Small intestine (tissue), 7 donors: ENCODE data around the gene OR1Q1. TPM values are rescaled to one million over a fixed set of nuclear protein-coding genes. Genes with fewer than 3 reads are reported as not detected.

Experiments used
- DNase-seq, 2 donors: peaks; one replicate each; pipeline versions ENCODE4 v3.0.0 to v3.0.0-alpha.2; 2013
- FAIRE-seq: peaks from 2 replicates; lab custom pipeline; 2012; peaks lifted over from hg19 to GRCh38; lab: Jason Lieb, UNC
- H3K27ac ChIP-seq, 3 donors: one replicate each; pipeline ENCODE4 v1.5.1; 2013; ENCODE audit warnings: low read length in 2 of 3, mild to moderate bottlenecking in 2 of 3, control low read depth in 1 of 3, inconsistent platforms in 1 of 3, low read depth in 1 of 3, moderate library complexity in 1 of 3
- H3K27me3 ChIP-seq, 3 donors: one replicate each; pipeline ENCODE4 v1.6.1; 2013; ENCODE audit warnings: low read length in 3 of 3, inconsistent platforms in 1 of 3; ENCODE audit not compliant: control insufficient read depth in 3 of 3, insufficient read depth in 3 of 3
- H3K36me3 ChIP-seq, 3 donors: one replicate each; pipeline ENCODE4 v1.6.1; 2013; ENCODE audit warnings: low read length in 3 of 3, inconsistent platforms in 1 of 3, low read depth in 1 of 3, mild to moderate bottlenecking in 1 of 3, moderate library complexity in 1 of 3; ENCODE audit not compliant: control insufficient read depth in 3 of 3, insufficient read depth in 2 of 3
- H3K4me1 ChIP-seq, 3 donors: one replicate each; pipeline ENCODE4 v1.6.1; 2013; ENCODE audit warnings: low read length in 2 of 3, inconsistent platforms in 1 of 3, low read depth in 1 of 3, mild to moderate bottlenecking in 1 of 3, moderate library complexity in 1 of 3; ENCODE audit not compliant: control insufficient read depth in 3 of 3, insufficient read depth in 2 of 3
- H3K4me3 ChIP-seq, 3 donors: one replicate each; pipeline ENCODE4 v1.5.1; 2013; ENCODE audit warnings: low read length in 3 of 3, control low read depth in 1 of 3, inconsistent platforms in 1 of 3, low read depth in 1 of 3, mild to moderate bottlenecking in 1 of 3, moderate library complexity in 1 of 3
- H3K9me3 ChIP-seq, 2 donors: one replicate each; pipeline ENCODE4 v1.6.1; 2013; ENCODE audit warnings: low read depth in 1 of 2, low read length in 1 of 2; ENCODE audit not compliant: control insufficient read depth in 2 of 2, insufficient read depth in 1 of 2
- WGBS, 3 donors: extraction: QIAGEN DNeasy Blood & Tissue Kit; methylation state at CpG; one replicate each; pipeline ENCODE4 v1.1.7; 2013; 5-methylcytosine and 5-hydroxymethylcytosine counted together
- polyA plus RNA-seq, 4 donors: library from polyadenylated mRNA; stranded (reverse) in 3 of 4; unstranded in 1 of 4; fragments of 200-250 nt in 3 of 4; fragments of 120-200 nt in 1 of 4; gene quantifications; one replicate each; pipeline versions ENCODE4 v1.2.1 to v1.2.3, GENCODE V29; 2013
- donor health status: healthy with polysubstance abuse.
- donor health status: control.
- donor health status: control.
- donor health status: Bipolar disorder and iron deficiency.
- donor health status: healthy.

The OR1Q1 gene
- polyA plus RNA-seq, 4 donors, result not detected

- FAIRE-seq (no peak), DNase-seq (no peak)
- no peak overlapping the region for H3K27ac ChIP-seq
- H3K4me3 ChIP-seq, result no peak overlapping the region
- H3K9me3 ChIP-seq, result no peaks in the 10 kb centered on the region
- H3K27me3 ChIP-seq, result peaks cover 0 to 2% (median 0%) of the 10 kb centered on the region in 3 donors
- no peaks in the 10 kb centered on the region for H3K4me1 ChIP-seq
- 63 to 75% (median 71%) methylated on average over 4 of the region's 4 CpGs for WGBS, 3 donors
- no peaks in the 10 kb centered on the region for H3K36me3 ChIP-seq
Measured at GRCh38 chr9:122609804-122610203, 4.7 kb upstream of the OR1Q1 start.

GRCh38 chr9:122619996-122620395 lies 5.5 kb downstream of the OR1Q1 start:
- H3K27me3 ChIP-seq, result no peaks in the 10 kb centered on the region
- no peak overlapping the region for H3K4me3 ChIP-seq
- H3K4me1 ChIP-seq, result no peaks in the 10 kb centered on the region
- FAIRE-seq (no peak), DNase-seq (no peak)
- no peak overlapping the region for H3K27ac ChIP-seq
- H3K9me3 ChIP-seq, result no peaks in the 10 kb centered on the region
- no peaks in the 10 kb centered on the region for H3K36me3 ChIP-seq
- 62 to 81% (median 69%) methylated on average over 7 of the region's 7 CpGs for WGBS, 3 donors

DNA sequence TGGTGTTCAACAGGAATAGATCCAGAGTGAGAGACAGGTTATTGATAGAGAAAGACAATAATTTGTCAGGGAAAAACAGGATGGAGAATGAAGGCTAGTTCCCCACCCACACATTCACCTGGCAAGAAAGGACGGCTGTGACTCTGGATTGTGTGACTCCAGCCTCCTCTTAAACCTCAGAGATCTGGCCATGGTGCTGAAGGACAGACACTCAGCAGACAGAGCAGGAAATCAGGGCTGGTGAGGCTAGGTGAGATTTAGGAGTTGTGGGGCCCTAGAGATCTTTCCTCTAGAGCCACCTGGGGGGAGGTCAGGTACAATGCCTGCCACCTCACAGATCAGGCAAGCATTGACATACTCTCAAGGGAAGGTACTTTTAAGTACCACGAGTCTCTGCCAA lies 27.7 kb downstream of the OR1Q1 start:
- Histone ChIP-seq H3K27me3 (no peaks in the 10 kb centered on the region), H3K9me3 (peaks cover 0 to 4% of the 10 kb centered on the region in 2 donors), H3K4me3 (no peak overlapping the region), H3K36me3 (no peaks in the 10 kb centered on the region), H3K27ac (no peak overlapping the region), H3K4me1 (no peaks in the 10 kb centered on the region)
- FAIRE-seq (no peak), DNase-seq (no peak)
- WGBS, 3 donors, result 8 to 28% (median 20%) methylated on average over 2 of the region's 2 CpGs

- H3K36me3 ChIP-seq, result no peaks in the 10 kb centered on the region
- H3K27me3 ChIP-seq, result no peaks in the 10 kb centered on the region
- H3K4me3 ChIP-seq, result no peak overlapping the region
- no peak for FAIRE-seq
- H3K27ac ChIP-seq, result no peak overlapping the region
- no peaks in the 10 kb centered on the region for H3K9me3 ChIP-seq
- DNase-seq, result no peak
- no peaks in the 10 kb centered on the region for H3K4me1 ChIP-seq
- WGBS, 3 donors, result 26 to 39% (median 27%) methylated on average over 1 of the region's 1 CpG
Measured at GRCh38 chr9:122656378-122656777, 41.8 kb downstream of the OR1Q1 start.

- WGBS, 3 donors, result 87 to 91% (median 91%) methylated on average over 3 of the region's 3 CpGs
- Histone ChIP-seq H3K27ac (no peak within 1 kb of the TSS), H3K4me3 (no peak within 1 kb of the TSS), H3K4me1 (no peaks in the 10 kb centered on the region), H3K9me3 (no peaks in the 10 kb centered on the region), H3K27me3 (no peaks in the 10 kb centered on the region), H3K36me3 (no peaks in the 10 kb centered on the region)
- FAIRE-seq (no peak), DNase-seq (no peak)
Measured at GRCh38 chr9:122657527-122657926, 43.0 kb downstream of the OR1Q1 start, which contains the start of gene OR1B1. Gene OR1B1 (minus strand): TSS chr9:122657627.

DNA sequence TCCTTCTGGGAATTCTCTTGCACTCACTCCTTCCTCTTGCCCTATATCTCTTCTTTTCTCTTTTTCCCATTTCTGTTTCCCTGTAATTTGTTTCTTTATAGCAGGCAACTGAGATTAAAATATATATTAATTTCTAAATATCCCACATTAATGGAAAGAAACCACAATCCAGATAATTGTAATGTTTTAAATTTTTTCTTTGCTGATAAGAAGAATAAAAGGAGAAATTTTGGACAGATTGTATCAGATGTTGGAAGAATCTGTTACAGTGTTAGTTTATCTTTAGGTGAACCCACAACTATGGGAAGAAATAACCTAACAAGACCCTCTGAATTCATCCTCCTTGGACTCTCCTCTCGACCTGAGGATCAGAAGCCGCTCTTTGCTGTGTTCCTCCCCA lies 46.9 kb downstream of the OR1Q1 start, which contains the start of gene OR1L1:
Gene OR1L1, plus strand, starts transcription at position 301 of the 400 bp plus-strand sequence. Its CDS starts 0 bp downstream, at position 301.
- 43 to 67% (median 50%) methylated on average over 2 of the region's 2 CpGs for WGBS, 3 donors
- Histone ChIP-seq H3K9me3 (no peaks in the 10 kb centered on the region), H3K4me1 (peaks cover 0 to 8% (median 0%) of the 10 kb centered on the region in 3 donors), H3K4me3 (no peak within 1 kb of the TSS), H3K27ac (no peak within 1 kb of the TSS), H3K27me3 (no peaks in the 10 kb centered on the region), H3K36me3 (no peaks in the 10 kb centered on the region)
- FAIRE-seq (no peak), DNase-seq (no peak)

Other genes with a start within 250 kb of the OR1Q1 start
- gene PTGS1, start 243.7 kb upstream of the OR1Q1 start, polyA plus RNA-seq, result 1 to 10 TPM; 1.8 to 7.5 (median 3.9) TPM
- gene OR1J1, start 136.8 kb upstream of the OR1Q1 start, polyA plus RNA-seq, result not detected
- gene OR1J2, start 103.9 kb upstream of the OR1Q1 start, polyA plus RNA-seq, result not detected
- not detected for gene OR1J4, start 95.6 kb upstream of the OR1Q1 start, polyA plus RNA-seq
- not detected for gene OR1N1, start 87.4 kb upstream of the OR1Q1 start, polyA plus RNA-seq
- not detected for gene OR1N2, start 61.6 kb upstream of the OR1Q1 start, polyA plus RNA-seq
- gene OR1L8, start 31.4 kb upstream of the OR1Q1 start, polyA plus RNA-seq, result under 1 TPM in 2 of 4 donors, not detected in 2; 0.03 to 0.07 TPM
- not detected for gene OR1B1, start 42.9 kb downstream of the OR1Q1 start, polyA plus RNA-seq
- gene OR1L1, start 47.0 kb downstream of the OR1Q1 start, polyA plus RNA-seq, result not detected
- not detected for gene OR1L3, start 60.4 kb downstream of the OR1Q1 start, polyA plus RNA-seq
- gene OR1L4, start 109.3 kb downstream of the OR1Q1 start, polyA plus RNA-seq, result not detected
- gene OR1L6, start 127.6 kb downstream of the OR1Q1 start, polyA plus RNA-seq, result not detected
- gene OR5C1, start 174.2 kb downstream of the OR1Q1 start, polyA plus RNA-seq, result not detected
- gene OR1K1, start 185.4 kb downstream of the OR1Q1 start, polyA plus RNA-seq, result not detected
- gene PDCL, start 213.8 kb downstream of the OR1Q1 start, polyA plus RNA-seq, result 10 to 100 TPM in 1 of 4 donors, 1 to 10 TPM in 3; 7.8 to 18.0 (median 8.9) TPM